Vagina (tissue), 2 donors: Measurements from ENCODE around the gene EPHA3. TPM values are rescaled to one million over a fixed set of nuclear protein-coding genes. Genes with fewer than 3 reads are reported as not detected.
"Not testable (repeated sequence)": the region's sequence is repeated elsewhere in the genome, so short reads cannot be mapped to it uniquely, and the experiment has no call there.

Experiments
- DNase-seq, 2 donors: peaks; one replicate each; pipeline ENCODE4 v3.0.0-alpha.2; 2017; ENCODE audit errors: extremely low spot score in 2 of 2
- H3K27ac ChIP-seq: fragments of 200-600 bp; sonication (generic); one replicate; pipeline ENCODE4 v1.5.1; 2019
- H3K27me3 ChIP-seq: fragments of 200-600 bp; sonication (generic); one replicate; pipeline ENCODE4 v1.5.1; 2019
- H3K36me3 ChIP-seq, 2 donors: fragments of 200-600 bp; sonication (generic); one replicate each; pipeline ENCODE4 v1.5.1; 2017 to 2019
- H3K4me1 ChIP-seq: fragments of 200-600 bp; sonication (generic); one replicate; pipeline ENCODE4 v1.5.1; 2019
- H3K4me3 ChIP-seq, 2 donors: fragments of 200-600 bp; sonication (generic); 1 replicate in 1 of 2; 2 replicates in 1 of 2; pipeline ENCODE4 v1.5.1; 2016 to 2019
- H3K9me3 ChIP-seq: fragments of 200-600 bp; sonication (generic); one replicate; pipeline ENCODE4 v1.5.1; 2019
- CTCF ChIP-seq, 3 experiments: fragments of 450-650 bp in 2 of 3; fragments of 200-600 bp in 1 of 3; sonication (generic) in 1 of 3; IDR thresholded peaks; one replicate each; pipeline ENCODE4 v1.5.1; 2017 to 2019; ENCODE audit warnings: antibody characterized with exemption in 3 of 3, mild to moderate bottlenecking in 2 of 3, moderate library complexity in 2 of 3
- POLR2A ChIP-seq, 2 donors: fragments of 450-650 bp; IDR thresholded peaks; one replicate each; pipeline ENCODE4 v1.6.1; 2017; ENCODE audit warnings: antibody characterized with exemption in 2 of 2, mild to moderate bottlenecking in 2 of 2, moderate library complexity in 2 of 2
- POLR2AphosphoS5 ChIP-seq, 2 donors: sonication (generic); formaldehyde crosslinking; IDR thresholded peaks; one replicate each; pipeline ENCODE4 v1.9.0; 2017; ENCODE audit warnings: antibody characterized with exemption in 2 of 2, mild to moderate bottlenecking in 2 of 2, low read depth in 1 of 2; ENCODE audit not compliant: insufficient read depth in 1 of 2
- intact Hi-C: fragments of 100-400 bp; cut with DNase I; formaldehyde crosslinking; loops from one replicate; pipeline ENCODE4 v1.15.1; 2023
- total RNA-seq: library from RNA; depleted of rRNA; stranded (reverse); fragments of >200 nt; gene quantifications from one replicate; pipeline ENCODE4 v1.2.3, GENCODE V29; 2016

The EPHA3 gene
- total RNA-seq, 1 donor from 2014 or later, result 24.1 TPM

- H3K4me1 ChIP-seq, result no peaks in the 10 kb centered on the region
- no peaks in the 10 kb centered on the region for H3K36me3 ChIP-seq
- intact Hi-C loops, result no loop called here
- no peak overlapping the region for H3K4me3 ChIP-seq
- no peaks in the 10 kb centered on the region for H3K9me3 ChIP-seq
- no peak for DNase-seq
- no peaks in the 10 kb centered on the region for H3K27me3 ChIP-seq
- no peak overlapping the region for H3K27ac ChIP-seq
- TF ChIP-seq POLR2AphosphoS5 (IDR thresholded peaks at IDR 0.05; ENCODE audit: insufficient read depth in 1 of 2, low read depth in 1 of 2) (no peak), CTCF (IDR thresholded peaks at IDR 0.05) (no peak), POLR2A (IDR thresholded peaks at IDR 0.05) (no peak)
These were observed 225.0 kb downstream of the EPHA3 start for GRCh38 chr3:89332386-89332785.

GRCh38 chr3:89332793-89333192, 225.4 kb downstream of the EPHA3 start:
- Histone ChIP-seq H3K4me1 (no peaks in the 10 kb centered on the region), H3K27me3 (no peaks in the 10 kb centered on the region), H3K36me3 (no peaks in the 10 kb centered on the region), H3K4me3 (no peak overlapping the region), H3K27ac (no peak overlapping the region), H3K9me3 (no peaks in the 10 kb centered on the region)
- intact Hi-C loops, result no loop called here
- no peak for DNase-seq
- TF ChIP-seq POLR2AphosphoS5 (IDR thresholded peaks at IDR 0.05; ENCODE audit: insufficient read depth in 1 of 2, low read depth in 1 of 2) (no peak), POLR2A (IDR thresholded peaks at IDR 0.05) (no peak), CTCF (IDR thresholded peaks at IDR 0.05) (no peak)

- no peak for TF ChIP-seq POLR2AphosphoS5 (IDR thresholded peaks at IDR 0.05; ENCODE audit: insufficient read depth in 1 of 2, low read depth in 1 of 2)
- Histone ChIP-seq H3K27ac (no peak overlapping the region), H3K36me3 (no peaks in the 10 kb centered on the region), H3K27me3 (no peaks in the 10 kb centered on the region), H3K4me3 (no peak overlapping the region), H3K9me3 (no peaks in the 10 kb centered on the region), H3K4me1 (no peaks in the 10 kb centered on the region)
- intact Hi-C loops, result no loop called here
- no peak for DNase-seq
These were observed 228.3 kb downstream of the EPHA3 start for GRCh38 chr3:89335693-89336092.

- no peaks in the 10 kb centered on the region for H3K27me3 ChIP-seq
- no peaks in the 10 kb centered on the region for H3K9me3 ChIP-seq
- DNase-seq, result no peak
- H3K27ac ChIP-seq, result no peak overlapping the region
- no peak for TF ChIP-seq POLR2AphosphoS5 (IDR thresholded peaks at IDR 0.05; ENCODE audit: insufficient read depth in 1 of 2, low read depth in 1 of 2)
- TF ChIP-seq POLR2A (IDR thresholded peaks at IDR 0.05), result no peak
- TF ChIP-seq CTCF (IDR thresholded peaks at IDR 0.05), result no peak
- no peaks in the 10 kb centered on the region for H3K36me3 ChIP-seq
- intact Hi-C loops, result no loop called here
- no peak overlapping the region for H3K4me3 ChIP-seq
- H3K4me1 ChIP-seq, result no peaks in the 10 kb centered on the region
These were observed 233.0 kb downstream of the EPHA3 start for GRCh38 chr3:89340408-89340807.

GRCh38 chr3:89344076-89344475, 236.7 kb downstream of the EPHA3 start:
- Histone ChIP-seq H3K27me3 (no peaks in the 10 kb centered on the region), H3K4me3 (no peak overlapping the region), H3K9me3 (no peaks in the 10 kb centered on the region), H3K4me1 (no peaks in the 10 kb centered on the region), H3K36me3 (no peaks in the 10 kb centered on the region), H3K27ac (no peak overlapping the region)
- TF ChIP-seq POLR2AphosphoS5 (IDR thresholded peaks at IDR 0.05; ENCODE audit: insufficient read depth in 1 of 2, low read depth in 1 of 2) (no peak), POLR2A (IDR thresholded peaks at IDR 0.05) (no peak), CTCF (IDR thresholded peaks at IDR 0.05) (no peak)
- no peak for DNase-seq
- intact Hi-C loops, result no loop called here

- H3K4me1 ChIP-seq, H3K4me3 ChIP-seq, intact Hi-C loops, H3K27ac ChIP-seq, H3K36me3 ChIP-seq, H3K27me3 ChIP-seq, H3K9me3 ChIP-seq, DNase-seq: not testable (repeated sequence)
These were observed 243.5 kb downstream of the EPHA3 start for GRCh38 chr3:89350935-89351334.
